Panc1 (cell line): ENCODE measurements around the gene BACH2. TPM values are rescaled to one million over a fixed set of nuclear protein-coding genes. Genes with fewer than 3 reads are reported as not detected.

Experiments
- ATAC-seq: fragments of 200-7000 bp; cut with Tn5 transposase; 2 replicates; pipeline ENCODE4 v1.9.1; 2020; ENCODE audit warnings: mild to moderate bottlenecking, moderate library complexity
- BruUV-seq: library from RNA; stranded (reverse); fragments of 400-500 nt; replicated peaks from 2 replicates; lab custom pipeline; 2021; lab: Mats Ljungman, UMichigan
- CTCF ChIA-PET: fragments of 300-600 bp; sonication (Branson Sonifier 250); formaldehyde crosslinking; loops from one replicate; lab custom pipeline; 2022; ENCODE audit warnings: antibody characterized with exemption; lab: Charles Lee
- POLR2A ChIA-PET: fragments of 300-600 bp; sonication (Branson Sonifier 250); formaldehyde crosslinking; loops from one replicate; lab custom pipeline; 2022; ENCODE audit warnings: antibody characterized with exemption; lab: Charles Lee
- DNase-seq: peaks from one replicate; pipeline ENCODE4 v3.0.0-alpha.2; 2010; ENCODE audit warnings: low read depth, low spot score
- H3K27ac ChIP-seq: 2 replicates; pipeline ENCODE4 v1.5.1; 2011; ENCODE audit warnings: mild to moderate bottlenecking, low read length, inconsistent platforms
- H3K27me3 ChIP-seq: fragments of 200-500 bp; sonication (Bioruptor generic); 2 replicates; pipeline ENCODE4 v1.6.0; 2014; ENCODE audit warnings: low read length, inconsistent platforms; ENCODE audit not compliant: control insufficient read depth, insufficient read depth
- H3K36me3 ChIP-seq: fragments of 200-500 bp; sonication (Bioruptor generic); 2 replicates; pipeline ENCODE4 v1.5.1; 2014; ENCODE audit warnings: inconsistent platforms, mild to moderate bottlenecking, low read length, moderate library complexity; ENCODE audit not compliant: control insufficient read depth, insufficient read depth
- H3K4me1 ChIP-seq: 2 replicates; pipeline ENCODE4 v1.5.1; 2011; ENCODE audit warnings: inconsistent platforms, mild to moderate bottlenecking, low read length, moderate library complexity; ENCODE audit not compliant: control insufficient read depth, insufficient read depth
- H3K4me3 ChIP-seq, 2 experiments: 2 replicates each; pipeline ENCODE4 v1.5.1; 2011 to 2012; ENCODE audit warnings: low read depth in 2 of 2, low read length in 2 of 2, mild to moderate bottlenecking in 2 of 2, inconsistent platforms in 1 of 2, moderate library complexity in 1 of 2
- H3K9me3 ChIP-seq: fragments of 200-500 bp; sonication (Bioruptor generic); 2 replicates; pipeline ENCODE4 v1.5.1; 2014; ENCODE audit warnings: low read depth, mild to moderate bottlenecking, inconsistent platforms, low read length, moderate library complexity; ENCODE audit not compliant: control insufficient read depth, insufficient read depth
- CTCF ChIP-seq: fragments of 450-650 bp; IDR thresholded peaks from 2 replicates; pipeline ENCODE4 v1.5.1; 2017; ENCODE audit warnings: mild to moderate bottlenecking
- POLR2AphosphoS5 ChIP-seq: IDR thresholded peaks from 2 replicates; pipeline ENCODE4 v1.6.1; 2012; ENCODE audit warnings: mild to moderate bottlenecking, low read depth, low read length, moderate library complexity
- REST ChIP-seq, 2 experiments: IDR thresholded peaks; 2 replicates each; pipeline ENCODE4 v1.6.1; 2011 to 2012; ENCODE audit warnings: low read depth in 2 of 2, control low read depth in 1 of 2, low read length in 1 of 2, mild to moderate bottlenecking in 1 of 2, moderate library complexity in 1 of 2; ENCODE audit not compliant: insufficient read depth in 1 of 2
- SIN3A ChIP-seq: IDR thresholded peaks from 2 replicates; pipeline ENCODE4 v1.6.1; 2012; ENCODE audit warnings: low read depth, mild to moderate bottlenecking, low read length, moderate library complexity, borderline replicate concordance; ENCODE audit not compliant: insufficient read depth
- TCF7L2 ChIP-seq: IDR thresholded peaks from 2 replicates; pipeline ENCODE4 v1.6.1; 2011; ENCODE audit warnings: mild to moderate bottlenecking, low read depth, low read length, inconsistent platforms
- in situ Hi-C: cut with HindIII; loops from 2 replicates; pipeline ENCODE4 v1.10.0; 2016; ENCODE audit warnings: low sequenced_read_pairs, low pct_unique_long_range_greater_than_20kb
- intact Hi-C: fragments of 100-400 bp; cut with micrococcal nuclease; formaldehyde crosslinking; loops from one replicate; pipeline ENCODE4 v1.10.0; 2022; ENCODE audit not compliant: unreplicated experiment
- total RNA-seq: library from RNA; stranded (reverse); gene quantifications from one replicate; pipeline ENCODE4 v1.2.1, GENCODE V29; 2021; ENCODE audit not compliant: unreplicated experiment

Gene BACH2
- total RNA-seq, 1 experiment from 2014 or later, result 1.6 TPM

- in situ Hi-C loops, result no loop called here
- CTCF ChIA-PET, result no interaction called here
- intact Hi-C loops, result no loop called here
Observed at GRCh38 chr6:90074161-90074850, 222.3 kb downstream of the BACH2 start.

GRCh38 chr6:90072935-90073464 is 223.6 kb downstream of the BACH2 start:
- TF ChIP-seq TCF7L2 (no peak), POLR2AphosphoS5 (no peak), REST (IDR thresholded peaks at IDR 0.05; ENCODE audit: insufficient read depth in 1 of 2, low read depth in 2 of 2, low read length in 1 of 2) (no peak), CTCF (no peak), SIN3A (no peak)
- ChIA-PET POLR2A (no interaction called here), CTCF (no interaction called here)
- in situ Hi-C loops, result no loop called here
- Histone ChIP-seq H3K27ac (no peak overlapping the region), H3K9me3 (no peaks in the 10 kb centered on the region), H3K4me1 (no peaks in the 10 kb centered on the region), H3K27me3 (no peaks in the 10 kb centered on the region; the same call in 1 of the 2 replicates), H3K4me3 (no peak overlapping the region), H3K36me3 (no peaks in the 10 kb centered on the region)
- no TSS peak for BruUV-seq
- intact Hi-C loops, result no loop called here
- no peak for ATAC-seq
- no peak for DNase-seq

More at GRCh38 chr6:90074161-90074850, 222.3 kb downstream of the BACH2 start:
- DNase-seq, result no peak
- no peak for ATAC-seq
- Histone ChIP-seq H3K27me3 (no peaks in the 10 kb centered on the region; the same call in 1 of the 2 replicates), H3K4me3 (no peak overlapping the region), H3K27ac (no peak overlapping the region), H3K36me3 (no peaks in the 10 kb centered on the region), H3K4me1 (no peaks in the 10 kb centered on the region), H3K9me3 (no peaks in the 10 kb centered on the region)
- POLR2A ChIA-PET, result no interaction called here
- no peak for TF ChIP-seq CTCF
- no peak for TF ChIP-seq REST (IDR thresholded peaks at IDR 0.05; ENCODE audit: insufficient read depth in 1 of 2, low read depth in 2 of 2, low read length in 1 of 2)
- no peak for TF ChIP-seq SIN3A
- TF ChIP-seq POLR2AphosphoS5, result no peak
- TF ChIP-seq TCF7L2, result no peak
- no TSS peak for BruUV-seq
